8988T (cell line): ENCODE results near the gene ATF5.

Source experiments
- DNase-seq: peaks from one replicate; pipeline ENCODE4 v3.0.0; 2011

Gene ATF5

GRCh38 chr19:49977881-49978280 lies 48.9 kb downstream of the ATF5 start:
- DNase-seq = no peak

DNA sequence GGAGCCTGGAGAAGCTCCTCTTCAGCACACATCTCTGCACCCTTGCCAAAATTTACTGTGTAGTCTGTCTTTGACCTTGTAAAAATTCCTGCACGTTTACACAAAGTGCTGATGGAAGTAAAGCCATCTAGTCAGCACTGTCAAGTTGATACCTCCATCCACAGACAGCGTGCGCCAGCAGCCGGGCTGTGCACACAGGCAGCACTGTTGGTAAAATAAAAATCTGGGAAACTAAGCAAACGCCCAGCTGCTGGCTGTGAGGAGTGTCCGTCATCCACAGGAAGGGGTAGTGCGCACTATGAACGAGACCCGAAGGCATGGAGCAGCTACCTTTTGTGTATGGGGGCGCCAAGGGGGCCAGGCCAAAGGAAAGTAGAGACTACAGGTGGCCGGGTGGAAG lies 49.3 kb downstream of the ATF5 start:
- no peak for DNase-seq

- DNase-seq = no peak
Observed at GRCh38 chr19:49981603-49982593, 52.9 kb downstream of the ATF5 start.
